CD14-positive monocyte (primary cell): ENCODE data around the gene MIOX. TPM values are rescaled to one million over a fixed set of nuclear protein-coding genes. Genes with fewer than 3 reads are reported as not detected.

Source experiments
- DNase-seq, 3 donors: peaks; one replicate each; pipeline ENCODE4 v3.0.0-alpha.2; 2011 to 2022
- H2AFZ ChIP-seq: 2 replicates; pipeline ENCODE4 v1.6.0; 2012; ENCODE audit warnings: mild to moderate bottlenecking, low read depth, low read length, inconsistent platforms; ENCODE audit not compliant: insufficient read depth, poor library complexity, severe bottlenecking
- H3K27ac ChIP-seq, 2 donors: 1 replicate in 1 of 2; 2 replicates in 1 of 2; pipeline ENCODE4 v1.5.1; 2012 to 2013; ENCODE audit warnings: low read length in 2 of 2, control low read depth in 1 of 2, inconsistent platforms in 1 of 2, low read depth in 1 of 2, mild to moderate bottlenecking in 1 of 2
- H3K27me3 ChIP-seq, 2 donors: one replicate each; pipeline versions ENCODE4 v1.6.0 to v1.6.1; 2011 to 2013; ENCODE audit warnings: low read length in 2 of 2; ENCODE audit not compliant: control insufficient read depth in 2 of 2, insufficient read depth in 2 of 2
- H3K36me3 ChIP-seq, 2 donors: replicated peaks in 1 of 2; 1 replicate in 1 of 2; 2 replicates in 1 of 2; pipeline versions ENCODE4 v1.5.1 to v1.6.1; 2012 to 2013; ENCODE audit warnings: low read length in 2 of 2, control low read depth in 1 of 2, inconsistent platforms in 1 of 2, mild to moderate bottlenecking in 1 of 2; ENCODE audit not compliant: insufficient read depth in 2 of 2, control insufficient read depth in 1 of 2
- H3K4me1 ChIP-seq, 2 donors: 1 replicate in 1 of 2; 2 replicates in 1 of 2; pipeline versions ENCODE4 v1.5.1 to v1.6.1; 2012 to 2013; ENCODE audit warnings: low read length in 2 of 2, control low read depth in 1 of 2, inconsistent platforms in 1 of 2, mild to moderate bottlenecking in 1 of 2, moderate library complexity in 1 of 2; ENCODE audit not compliant: insufficient read depth in 2 of 2, control insufficient read depth in 1 of 2
- H3K4me2 ChIP-seq: replicated peaks from 2 replicates; pipeline ENCODE3; 2012; ENCODE audit warnings: low read length, moderate library complexity, mild to moderate bottlenecking; ENCODE audit not compliant: poor library complexity, severe bottlenecking; ENCODE audit errors: extremely low read depth
- H3K4me3 ChIP-seq, 3 experiments: fragments of 200-600 bp in 1 of 3; sonication (generic) in 1 of 3; replicated peaks in 1 of 3; 1 replicate in 2 of 3; 2 replicates in 1 of 3; pipeline ENCODE4 v1.5.1; 2011 to 2013; ENCODE audit warnings: low read length in 3 of 3, mild to moderate bottlenecking in 3 of 3, control low read depth in 2 of 3, low read depth in 2 of 3, inconsistent platforms in 1 of 3, moderate library complexity in 1 of 3
- H3K79me2 ChIP-seq: 2 replicates; pipeline ENCODE4 v1.6.0; 2012; ENCODE audit warnings: mild to moderate bottlenecking, control low read depth, inconsistent platforms, low read length, moderate library complexity; ENCODE audit not compliant: insufficient read depth
- H3K9ac ChIP-seq: 2 replicates; pipeline ENCODE4 v1.6.0; 2017; ENCODE audit warnings: low read length, mild to moderate bottlenecking; ENCODE audit not compliant: insufficient read depth, poor library complexity, severe bottlenecking
- H3K9me3 ChIP-seq, 2 donors: replicated peaks in 1 of 2; 1 replicate in 1 of 2; 2 replicates in 1 of 2; pipeline versions ENCODE4 v1.5.1 to v1.6.1; 2012 to 2013; ENCODE audit warnings: low read length in 2 of 2, control low read depth in 1 of 2; ENCODE audit not compliant: control insufficient read depth in 1 of 2, insufficient read depth in 1 of 2
- H4K20me1 ChIP-seq: 2 replicates; pipeline ENCODE4 v1.6.0; 2012; ENCODE audit warnings: mild to moderate bottlenecking, low read length, control low read depth, moderate library complexity; ENCODE audit not compliant: insufficient read depth
- H3K27ac Mint-ChIP-seq, 7 donors: one replicate each; pipeline ENCODE4 v1.8.0; 2020; ENCODE audit warnings: mild to moderate bottlenecking in 7 of 7, mixed read lengths in 7 of 7, moderate library complexity in 6 of 7, inconsistent platforms in 2 of 7
- H3K27me3 Mint-ChIP-seq, 3 donors: one replicate each; pipeline ENCODE4 v1.8.0; 2021 to 2022; ENCODE audit warnings: low read depth in 3 of 3, mild to moderate bottlenecking in 3 of 3, mixed read lengths in 3 of 3, moderate library complexity in 3 of 3, inconsistent platforms in 1 of 3
- H3K36me3 Mint-ChIP-seq, 2 donors: one replicate each; pipeline ENCODE4 v1.8.0; 2020; ENCODE audit warnings: mixed read lengths in 2 of 2, inconsistent platforms in 1 of 2, mild to moderate bottlenecking in 1 of 2
- H3K4me1 Mint-ChIP-seq: one replicate; pipeline ENCODE4 v1.8.0; 2020; ENCODE audit warnings: mild to moderate bottlenecking, mixed read lengths
- H3K4me3 Mint-ChIP-seq, 2 donors: one replicate each; pipeline ENCODE4 v1.8.0; 2020; ENCODE audit warnings: mild to moderate bottlenecking in 2 of 2, mixed read lengths in 2 of 2, moderate library complexity in 1 of 2
- H3K9me3 Mint-ChIP-seq, 7 donors: one replicate each; pipeline ENCODE4 v1.8.0; 2020 to 2022; ENCODE audit warnings: mixed read lengths in 7 of 7, mild to moderate bottlenecking in 6 of 7, moderate library complexity in 6 of 7, inconsistent platforms in 2 of 7
- WGBS: methylation state at CpG from one replicate; pipeline ENCODE4 v1.1.5; 2013; ENCODE audit warnings: missing lambda C conversion rate; ENCODE audit not compliant: insufficient coverage; 5-methylcytosine and 5-hydroxymethylcytosine counted together
- intact Hi-C, 2 donors: fragments of 100-400 bp; cut with micrococcal nuclease; formaldehyde crosslinking; loops; one replicate each; pipeline versions ENCODE4 v1.15.0 to v1.15.1; 2023
- polyA plus RNA-seq, 3 donors: library from polyadenylated mRNA; depleted of rRNA in 1 of 3; unstranded in 2 of 3; stranded (reverse) in 1 of 3; fragments of 300-500 nt in 2 of 3; fragments of >200 nt in 1 of 3; fragmentation: Illumina TruSeq in 2 of 3; gene quantifications; 1 replicate in 2 of 3; 2 replicates in 1 of 3; pipeline ENCODE4 v1.2.3, GENCODE V29; 2012 to 2021
- TF ChIP-seq, protein P1 (sequence below): fragments of 200-600 bp; IDR thresholded peaks from one replicate; pipeline ENCODE4 v1.8.0; 2022; ENCODE audit warnings: antibody characterized with exemption, mild to moderate bottlenecking

MIOX gene
- polyA plus RNA-seq, 3 donors = not detected

DNA sequence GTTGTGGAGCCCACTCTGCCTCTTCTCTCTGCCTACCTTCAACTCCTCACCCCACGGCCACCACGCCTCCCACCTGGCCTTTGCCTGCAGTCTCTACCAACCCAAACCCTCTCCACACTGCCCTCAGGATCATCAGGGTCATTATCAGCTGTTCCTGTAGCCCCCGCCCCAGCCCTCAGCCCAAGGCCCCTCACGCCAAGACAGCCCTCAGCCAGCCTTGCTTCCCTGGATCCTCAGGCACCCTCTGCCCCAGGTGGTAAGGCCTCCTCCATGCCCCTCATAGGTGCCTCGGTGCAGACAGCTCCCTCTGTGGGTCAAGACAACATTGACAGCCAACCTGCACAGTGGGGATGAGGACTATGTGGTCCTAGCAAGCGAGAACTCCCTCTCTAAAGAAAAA is 13.6 kb upstream of the MIOX start:
- Mint-ChIP-seq H3K9me3 (no peaks in the 10 kb centered on the region), H3K4me1 (peaks cover 54% of the 10 kb centered on the region), H3K27ac (peak overlapping the region in 2 of 7 donors; percentile 23 to 26), H3K36me3 (peaks cover 2 to 14% of the 10 kb centered on the region in 2 donors), H3K27me3 (peaks cover 6 to 23% (median 12%) of the 10 kb centered on the region in 3 donors), H3K4me3 (peak overlapping the region; percentile 90 to 97)
- intact Hi-C loops = loop anchor here in 1 of 2 donors (5.0 kb wide), 1 partner anchor 149 kb away; no protein-coding TSS in a partner anchor
- peaks cover 45 to 57% of the 10 kb centered on the region in 2 donors for H3K4me1 ChIP-seq
- H3K27me3 ChIP-seq = peaks cover 0 to 4% of the 10 kb centered on the region in 2 donors
- H3K27ac ChIP-seq = no peak overlapping the region
- peak overlapping the region; percentile 98 for H3K4me2 ChIP-seq
- 80% methylated on average over 5 of the region's 6 CpGs for WGBS
- no peak for DNase-seq
- no peaks in the 10 kb centered on the region for H3K9me3 ChIP-seq
- H3K9ac ChIP-seq = no peak overlapping the region
- peak overlapping the region in 1 of 3 experiments; percentile 85 for H3K4me3 ChIP-seq
- peaks cover 57% of the 10 kb centered on the region for H3K79me2 ChIP-seq
- TF ChIP-seq, protein P1, sequence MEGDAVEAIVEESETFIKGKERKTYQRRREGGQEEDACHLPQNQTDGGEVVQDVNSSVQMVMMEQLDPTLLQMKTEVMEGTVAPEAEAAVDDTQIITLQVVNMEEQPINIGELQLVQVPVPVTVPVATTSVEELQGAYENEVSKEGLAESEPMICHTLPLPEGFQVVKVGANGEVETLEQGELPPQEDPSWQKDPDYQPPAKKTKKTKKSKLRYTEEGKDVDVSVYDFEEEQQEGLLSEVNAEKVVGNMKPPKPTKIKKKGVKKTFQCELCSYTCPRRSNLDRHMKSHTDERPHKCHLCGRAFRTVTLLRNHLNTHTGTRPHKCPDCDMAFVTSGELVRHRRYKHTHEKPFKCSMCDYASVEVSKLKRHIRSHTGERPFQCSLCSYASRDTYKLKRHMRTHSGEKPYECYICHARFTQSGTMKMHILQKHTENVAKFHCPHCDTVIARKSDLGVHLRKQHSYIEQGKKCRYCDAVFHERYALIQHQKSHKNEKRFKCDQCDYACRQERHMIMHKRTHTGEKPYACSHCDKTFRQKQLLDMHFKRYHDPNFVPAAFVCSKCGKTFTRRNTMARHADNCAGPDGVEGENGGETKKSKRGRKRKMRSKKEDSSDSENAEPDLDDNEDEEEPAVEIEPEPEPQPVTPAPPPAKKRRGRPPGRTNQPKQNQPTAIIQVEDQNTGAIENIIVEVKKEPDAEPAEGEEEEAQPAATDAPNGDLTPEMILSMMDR = peak; percentile 18
- H2AFZ ChIP-seq = no peak overlapping the region
- peaks cover 0 to 3% of the 10 kb centered on the region in 2 donors for H3K36me3 ChIP-seq
- H4K20me1 ChIP-seq = peaks cover 62% of the 10 kb centered on the region

DNA sequence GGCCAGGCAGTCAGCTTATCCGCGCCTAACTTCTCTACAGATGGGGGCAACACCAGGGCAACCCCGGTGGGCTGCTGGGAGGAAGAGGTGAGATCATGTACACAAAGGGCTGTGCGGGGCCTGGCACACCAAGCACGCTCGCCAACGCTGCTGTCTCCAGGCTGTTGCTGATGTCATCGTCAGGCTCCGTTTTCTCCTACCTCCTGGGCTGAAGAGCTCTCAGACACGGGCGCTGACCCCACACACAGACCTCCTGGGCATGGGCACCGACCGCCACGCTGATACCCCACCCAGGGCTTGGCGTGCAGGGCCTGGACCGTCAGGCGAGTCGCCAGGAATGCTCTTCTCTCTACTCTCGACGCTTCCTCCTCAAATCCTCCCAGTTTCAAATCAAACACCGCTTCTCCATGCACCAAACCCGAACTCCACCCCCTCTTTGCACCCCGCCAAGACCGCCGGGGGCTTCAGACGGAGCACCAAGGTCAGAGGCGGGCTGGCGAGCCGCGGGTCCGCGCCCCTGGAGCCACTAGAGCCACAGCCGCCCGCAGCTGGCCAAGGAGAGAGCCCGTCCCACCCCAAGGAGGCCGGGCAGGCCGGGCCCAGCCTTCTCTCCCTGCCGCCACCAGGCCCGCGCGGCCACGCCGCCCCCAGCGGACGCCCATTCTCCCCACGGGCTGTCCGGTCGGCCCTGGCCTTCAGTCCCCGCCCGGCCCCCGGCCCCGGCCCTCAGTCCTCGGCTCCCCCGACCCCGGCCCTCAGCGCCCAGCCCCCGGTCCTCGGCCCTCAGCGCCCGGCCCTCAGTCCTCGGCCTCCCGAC is 12.6 kb upstream of the MIOX start:
- peaks cover 54% of the 10 kb centered on the region for H3K4me1 Mint-ChIP-seq
- TF ChIP-seq, protein P1 = no peak
- Histone ChIP-seq H2AFZ (peak overlapping the region; percentile 61), H3K36me3 (no peaks in the 10 kb centered on the region), H4K20me1 (peaks cover 53% of the 10 kb centered on the region), H3K27ac (peak overlapping the region in 1 of 2 donors; percentile 26), H3K9me3 (no peaks in the 10 kb centered on the region), H3K79me2 (peaks cover 52% of the 10 kb centered on the region), H3K4me1 (peaks cover 45 to 57% of the 10 kb centered on the region in 2 donors), H3K9ac (peak overlapping the region; percentile 76), H3K4me2 (peak overlapping the region; percentile 98), H3K27me3 (peaks cover 0 to 10% of the 10 kb centered on the region in 2 donors), H3K4me3 (peak overlapping the region; percentile 45 to 85 (median 49))
- H3K27ac Mint-ChIP-seq = peak overlapping the region in 6 of 7 donors; percentile 11 to 88 (median 72)
- 12% methylated on average over 49 of the region's 62 CpGs for WGBS
- H3K27me3 Mint-ChIP-seq = peaks cover 11 to 32% (median 21%) of the 10 kb centered on the region in 3 donors
- H3K9me3 Mint-ChIP-seq = no peaks in the 10 kb centered on the region
- intact Hi-C loops = loop anchor here in 1 of 2 donors (5.0 kb wide), 1 partner anchor 148 kb away; no protein-coding TSS in a partner anchor
- no peak for DNase-seq
- H3K36me3 Mint-ChIP-seq = peaks cover 2 to 8% of the 10 kb centered on the region in 2 donors
- peak overlapping the region; percentile 90 to 97 for H3K4me3 Mint-ChIP-seq
